ENCODE results near the gene RHO. TPM values are rescaled to one million over a fixed set of nuclear protein-coding genes. Genes with fewer than 3 reads are reported as not detected.

The RHO gene
- total RNA-seq, 1 experiment from 2014 or later = not detected

GRCh38 chr3:129522953-129523352 is 5.5 kb upstream of the RHO start:
- no peaks in the 10 kb centered on the region for H3K36me3 Mint-ChIP-seq
- no peaks in the 10 kb centered on the region for H3K9me3 Mint-ChIP-seq
- H3K27ac Mint-ChIP-seq = no peak overlapping the region
- H3K4me1 Mint-ChIP-seq = peaks cover 12% of the 10 kb centered on the region
- POLR2A ChIA-PET = no interaction called here
- no peak for DNase-seq (ENCODE audit: low spot score)
- ATAC-seq = no peak
- TF ChIP-seq ZNF281 (CRISPR knock-in tag; IDR thresholded peaks at IDR 0.05) (no peak), MAX (CRISPR knock-in tag; IDR thresholded peaks at IDR 0.05) (no peak), ZSCAN18 (CRISPR knock-in tag; IDR thresholded peaks at IDR 0.05) (no peak), ZNF396 (CRISPR knock-in tag; IDR thresholded peaks at IDR 0.05; ENCODE audit: borderline replicate concordance) (no peak), ZNF671 (CRISPR knock-in tag; IDR thresholded peaks at IDR 0.05) (no peak), ZNF219 (CRISPR knock-in tag; IDR thresholded peaks at IDR 0.05; ENCODE audit: borderline replicate concordance) (no peak), ATF1 (CRISPR knock-in tag; IDR thresholded peaks at IDR 0.05) (no peak), STAT6 (CRISPR knock-in tag; conservative IDR thresholded peaks at IDR 0.05; ENCODE audit: low read depth) (no peak)
- H3K27me3 Mint-ChIP-seq (ENCODE audit: low read depth) = no peaks in the 10 kb centered on the region
- no peak overlapping the region for H3K4me3 Mint-ChIP-seq
- CTCF ChIA-PET = interaction anchor here (1.1 kb wide), 1 partner anchor 40 kb away, joined by 5 read pairs; no protein-coding TSS in a partner anchor

- DNase-seq (ENCODE audit: low spot score) = no peak
- H3K4me1 Mint-ChIP-seq = peaks cover 12% of the 10 kb centered on the region
- TF ChIP-seq ERG (CRISPR knock-in tag; IDR thresholded peaks at IDR 0.05) = no peak
- TF ChIP-seq NFE2L1 (CRISPR knock-in tag; IDR thresholded peaks at IDR 0.05) = no peak
- no peak for TF ChIP-seq MLX (CRISPR knock-in tag; IDR thresholded peaks at IDR 0.05)
- TF ChIP-seq SP1 (CRISPR knock-in tag; conservative IDR thresholded peaks at IDR 0.05) = no peak
- TF ChIP-seq ZMAT4 (CRISPR knock-in tag; IDR thresholded peaks at IDR 0.05) = no peak
- no peak for TF ChIP-seq MYBL2 (CRISPR knock-in tag; IDR thresholded peaks at IDR 0.05)
- no peak for TF ChIP-seq ZNF263 (CRISPR knock-in tag; IDR thresholded peaks at IDR 0.05; ENCODE audit: low read depth)
- TF ChIP-seq TEAD4 (CRISPR knock-in tag; IDR thresholded peaks at IDR 0.05) = no peak
- no peaks in the 10 kb centered on the region for H3K9me3 Mint-ChIP-seq
- no peaks in the 10 kb centered on the region for H3K36me3 Mint-ChIP-seq
- CTCF ChIA-PET = interaction anchor here (1.1 kb wide), 1 partner anchor 41 kb away, joined by 5 read pairs; no protein-coding TSS in a partner anchor
- no peak for ATAC-seq
- POLR2A ChIA-PET = no interaction called here
- no peaks in the 10 kb centered on the region for H3K27me3 Mint-ChIP-seq (ENCODE audit: low read depth)
- no peak overlapping the region for H3K27ac Mint-ChIP-seq
- H3K4me3 Mint-ChIP-seq = no peak overlapping the region
These were observed 4.4 kb upstream of the RHO start for GRCh38 chr3:129524081-129524480.

Measured in WTC11 (cell line).